ENCODE data around the gene SCN10A. TPM values are rescaled to one million over a fixed set of nuclear protein-coding genes. Genes with fewer than 3 reads are reported as not detected.

SCN10A gene
- total and polyA plus RNA-seq, 2 experiments from 2014 or later, result not detected

DNA sequence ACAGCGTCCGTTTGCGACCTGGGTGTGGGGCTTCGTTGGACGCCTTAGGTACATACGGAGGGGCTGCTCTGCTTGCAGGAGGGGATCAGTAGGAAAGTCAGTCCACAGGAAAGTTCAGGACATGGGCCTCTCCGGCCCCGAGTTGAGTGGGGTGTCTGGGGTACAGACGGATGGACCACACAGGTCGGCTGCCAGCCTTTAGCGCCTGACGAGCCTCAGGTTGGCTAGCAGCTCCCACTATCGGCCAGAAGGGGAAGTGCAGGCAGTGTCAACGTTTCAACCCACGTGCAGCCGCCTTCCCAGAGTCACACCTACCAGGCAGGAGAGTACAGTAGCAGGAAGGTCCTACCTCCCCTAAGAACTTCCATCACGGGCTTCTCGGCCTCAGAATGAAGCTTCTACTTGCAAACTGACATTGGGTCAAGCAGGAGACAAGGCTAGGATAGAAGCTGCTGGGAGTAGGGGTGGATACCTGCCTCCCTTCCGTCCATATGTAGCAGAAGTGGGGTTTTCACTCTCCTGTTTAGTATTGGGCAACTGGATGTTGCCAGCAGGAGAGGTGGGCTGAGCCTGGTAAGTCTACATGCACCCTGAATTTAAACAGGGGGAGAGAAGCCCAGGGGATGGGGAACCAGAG is 164.7 kb downstream of the SCN10A start:
- Histone ChIP-seq H3K4me2 (peak overlapping the region; percentile 70), H3K79me2 (no peaks in the 10 kb centered on the region), H3K4me3 (no peak overlapping the region), H3K36me3 (replicated peaks; ENCODE audit: insufficient read depth, low read depth) (no peaks in the 10 kb centered on the region), H3K9me2 (replicated peaks; ENCODE audit: insufficient read depth) (no peaks in the 10 kb centered on the region), H3K27me3 (peaks cover 45% of the 10 kb centered on the region), H3K27ac (no peak overlapping the region), H4K20me1 (ENCODE audit: insufficient read depth, poor library complexity, severe bottlenecking) (no peaks in the 10 kb centered on the region), H3K4me1 (ENCODE audit: insufficient read depth) (peaks cover 16% of the 10 kb centered on the region), H2AFZ (no peak overlapping the region), H3K9me3 (ENCODE audit: low read depth) (no peaks in the 10 kb centered on the region)
- 6% methylated on average over 13 of the region's 19 CpGs for WGBS (ENCODE audit: low lambda C conversion rate, missing lambda C conversion rate)
- no peak for TF ChIP-seq EZH2 (IDR thresholded peaks at IDR 0.05; ENCODE audit: borderline replicate concordance)
- peak; percentile 86 for TF ChIP-seq CTCF (IDR thresholded peaks at IDR 0.05; ENCODE audit: poor library complexity)
- peak; percentile 85 for DNase-seq (ENCODE audit: low spot score)

DNA sequence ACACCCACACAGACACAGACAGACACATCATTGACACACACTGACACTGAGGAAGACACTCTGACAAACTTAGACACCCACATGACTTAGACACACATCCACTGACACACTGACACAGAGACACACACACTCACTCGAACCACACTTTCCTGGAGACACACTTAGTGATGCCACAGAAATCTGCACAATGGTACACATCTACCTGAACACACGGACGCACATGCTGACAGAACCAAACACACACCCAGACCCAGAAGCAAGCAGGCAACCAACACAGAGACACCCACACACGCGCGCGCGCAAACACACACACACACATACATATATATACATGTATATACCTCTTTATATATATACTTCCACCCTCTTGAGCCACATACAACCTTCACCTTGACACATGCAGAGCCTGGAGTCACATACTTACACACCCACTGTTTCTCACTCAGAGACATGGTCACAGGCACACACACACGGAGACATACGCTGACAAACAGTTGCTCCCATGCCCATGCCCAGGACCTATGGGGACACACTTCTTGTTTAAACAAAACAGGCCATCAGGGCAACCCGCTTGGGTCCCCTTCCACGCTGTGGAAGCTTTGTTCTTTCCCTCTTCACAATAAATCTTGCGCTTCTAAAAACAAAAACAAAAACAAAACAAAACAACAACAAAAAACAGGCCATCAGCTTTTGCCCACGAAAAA is 165.6 kb downstream of the SCN10A start:
- no peaks in the 10 kb centered on the region for H3K36me3 ChIP-seq (replicated peaks; ENCODE audit: insufficient read depth, low read depth)
- H3K9me3 ChIP-seq (ENCODE audit: low read depth), result no peaks in the 10 kb centered on the region
- no peak overlapping the region for H3K27ac ChIP-seq
- peaks cover 16% of the 10 kb centered on the region for H3K4me1 ChIP-seq (ENCODE audit: insufficient read depth)
- H3K4me3 ChIP-seq, result no peak overlapping the region
- no peak for TF ChIP-seq EZH2phosphoT487 (IDR thresholded peaks at IDR 0.05; ENCODE audit: low read depth, severe bottlenecking, unreplicated experiment)
- TF ChIP-seq EZH2 (IDR thresholded peaks at IDR 0.05; ENCODE audit: borderline replicate concordance), result no peak
- TF ChIP-seq CTCF (IDR thresholded peaks at IDR 0.05; ENCODE audit: poor library complexity), result no peak
- peaks cover 48% of the 10 kb centered on the region for H3K27me3 ChIP-seq
- peak overlapping the region; percentile 97 for H3K4me2 ChIP-seq
- no peaks in the 10 kb centered on the region for H3K9me2 ChIP-seq (replicated peaks; ENCODE audit: insufficient read depth)
- H4K20me1 ChIP-seq (ENCODE audit: insufficient read depth, poor library complexity, severe bottlenecking), result no peaks in the 10 kb centered on the region
- H2AFZ ChIP-seq, result peak overlapping the region; percentile 56
- 81% methylated on average over 14 of the region's 14 CpGs for WGBS (ENCODE audit: low lambda C conversion rate, missing lambda C conversion rate)
- no peak for DNase-seq (ENCODE audit: low spot score)
- no peaks in the 10 kb centered on the region for H3K79me2 ChIP-seq

GRCh38 chr3:38649500-38650247 is 166.3 kb downstream of the SCN10A start, which contains the start of gene SCN5A:
Gene SCN5A (minus strand): TSS chr3:38649687. CDS start chr3:38633307, 16,380 bp downstream.
- TF ChIP-seq EZH2 (IDR thresholded peaks at IDR 0.05; ENCODE audit: borderline replicate concordance) (no peak), EZH2phosphoT487 (IDR thresholded peaks at IDR 0.05; ENCODE audit: low read depth, severe bottlenecking, unreplicated experiment) (no peak), CTCF (IDR thresholded peaks at IDR 0.05; ENCODE audit: poor library complexity) (no peak)
- H3K9me2 ChIP-seq (replicated peaks; ENCODE audit: insufficient read depth), result no peaks in the 10 kb centered on the region
- H3K9me3 ChIP-seq (ENCODE audit: low read depth), result no peaks in the 10 kb centered on the region
- peak within 1 kb of the TSS; percentile 60 for H2AFZ ChIP-seq
- peak within 1 kb of the TSS; percentile 58 for H3K4me3 ChIP-seq
- H3K36me3 ChIP-seq (replicated peaks; ENCODE audit: insufficient read depth, low read depth), result no peaks in the 10 kb centered on the region
- H4K20me1 ChIP-seq (ENCODE audit: insufficient read depth, poor library complexity, severe bottlenecking), result no peaks in the 10 kb centered on the region
- H3K4me1 ChIP-seq (ENCODE audit: insufficient read depth), result peaks cover 16% of the 10 kb centered on the region
- 8% methylated on average over 28 of the region's 76 CpGs for WGBS (ENCODE audit: low lambda C conversion rate, missing lambda C conversion rate)
- no peak within 1 kb of the TSS for H3K27ac ChIP-seq
- no peaks in the 10 kb centered on the region for H3K79me2 ChIP-seq
- peak; percentile 78 for DNase-seq (ENCODE audit: low spot score)
- peak within 1 kb of the TSS; percentile 97 for H3K4me2 ChIP-seq
- peaks cover 48% of the 10 kb centered on the region for H3K27me3 ChIP-seq

Data from hepatocyte (in vitro differentiated cells).